Lower leg skin (tissue), 4 donors: ENCODE results near the gene PPP1R12B. TPM values are rescaled to one million over a fixed set of nuclear protein-coding genes. Genes with fewer than 3 reads are reported as not detected.
"Not testable (repeated sequence)": the region's sequence is repeated elsewhere in the genome, so short reads cannot be mapped to it uniquely, and the experiment has no call there.

ENCODE experiments used
- DNase-seq, 2 donors: peaks; one replicate each; pipeline ENCODE4 v3.0.0-alpha.2; 2019; ENCODE audit warnings: low spot score in 2 of 2
- H3K4me3 ChIP-seq: fragments of 200-600 bp; sonication (generic); 2 replicates; pipeline ENCODE4 v1.5.1; 2017; ENCODE audit warnings: mild to moderate bottlenecking, low read depth; ENCODE audit not compliant: poor library complexity, severe bottlenecking
- CTCF ChIP-seq, 3 donors: fragments of 450-650 bp; IDR thresholded peaks; one replicate each; pipeline ENCODE4 v1.5.1; 2016; ENCODE audit warnings: antibody characterized with exemption in 3 of 3, mild to moderate bottlenecking in 3 of 3, moderate library complexity in 2 of 3
- POLR2A ChIP-seq, 2 donors: fragments of 450-650 bp; IDR thresholded peaks; one replicate each; pipeline ENCODE4 v1.6.1; 2016 to 2017; ENCODE audit warnings: antibody characterized with exemption in 2 of 2, mild to moderate bottlenecking in 1 of 2, moderate library complexity in 1 of 2
- WGBS, 2 donors: methylation state at CpG; one replicate each; pipeline ENCODE4 v1.1.5; 2018; 5-methylcytosine and 5-hydroxymethylcytosine counted together
- intact Hi-C: fragments of 100-400 bp; cut with DNase I; formaldehyde crosslinking; loops from one replicate; pipeline ENCODE4 v1.15.0; 2023; ENCODE audit warnings: low total_unique reads
- total RNA-seq, 4 donors: library from RNA; depleted of rRNA; stranded (reverse); fragments of >200 nt; gene quantifications; one replicate each; pipeline ENCODE4 v1.1.0, GENCODE V29; 2016

The PPP1R12B gene
- total RNA-seq, 4 donors from 2014 or later, result 14.6 to 50.8 (median 30.6) TPM

GRCh38 chr1:202434059-202434458, 85.6 kb downstream of the PPP1R12B start:
- no peak for DNase-seq

GRCh38 chr1:202438393-202439174, 90.1 kb downstream of the PPP1R12B start:
- WGBS, 2 donors, result 96 to 98% methylated on average over 36 to 37 of the region's 37 CpGs
- intact Hi-C loops, result no loop called here
- DNase-seq, result no peak
- no peak overlapping the region for H3K4me3 ChIP-seq
- no peak for TF ChIP-seq CTCF (IDR thresholded peaks at IDR 0.05)
- no peak for TF ChIP-seq POLR2A (IDR thresholded peaks at IDR 0.05)

More at GRCh38 chr1:202434059-202434458, 85.6 kb downstream of the PPP1R12B start:
- intact Hi-C loops, result no loop called here
- no peak overlapping the region for H3K4me3 ChIP-seq
- no peak for TF ChIP-seq CTCF (IDR thresholded peaks at IDR 0.05)
- no peak for TF ChIP-seq POLR2A (IDR thresholded peaks at IDR 0.05)

- TF ChIP-seq CTCF (IDR thresholded peaks at IDR 0.05), result no peak
- TF ChIP-seq POLR2A (IDR thresholded peaks at IDR 0.05), result no peak
- DNase-seq, result no peak
- intact Hi-C loops, result no loop called here
- no peak overlapping the region for H3K4me3 ChIP-seq
- 88 to 95% methylated on average over 13 to 14 of the region's 14 CpGs for WGBS, 2 donors
Observed at GRCh38 chr1:202439308-202439707, 90.8 kb downstream of the PPP1R12B start.

GRCh38 chr1:202448140-202448539, 99.6 kb downstream of the PPP1R12B start:
- DNase-seq, intact Hi-C loops: not testable (repeated sequence)
- 76 to 87% methylated on average over 2 of the region's 2 CpGs for WGBS, 2 donors

GRCh38 chr1:202451641-202452040, 103.1 kb downstream of the PPP1R12B start:
- intact Hi-C loops, H3K4me3 ChIP-seq, DNase-seq: not testable (repeated sequence)
- WGBS, 2 donors, result 97 to 98% methylated on average over 9 to 11 of the region's 26 CpGs

More at GRCh38 chr1:202448140-202448539, 99.6 kb downstream of the PPP1R12B start:
- H3K4me3 ChIP-seq, result not testable (repeated sequence)

- intact Hi-C loops, result no loop called here
- WGBS, 2 donors, result 97 to 98% methylated on average over 4 of the region's 4 CpGs
- no peak for TF ChIP-seq CTCF (IDR thresholded peaks at IDR 0.05)
Observed at GRCh38 chr1:202452508-202452907, 104.0 kb downstream of the PPP1R12B start.

GRCh38 chr1:202456372-202457169, 108.1 kb downstream of the PPP1R12B start:
- WGBS, 2 donors, result 72 to 75% methylated on average over 5 of the region's 5 CpGs
- intact Hi-C loops, H3K4me3 ChIP-seq, DNase-seq: not testable (repeated sequence)

More at GRCh38 chr1:202452508-202452907, 104.0 kb downstream of the PPP1R12B start:
- no peak for DNase-seq
- H3K4me3 ChIP-seq, result no peak overlapping the region

GRCh38 chr1:202458651-202459050, 110.2 kb downstream of the PPP1R12B start:
- H3K4me3 ChIP-seq, DNase-seq, intact Hi-C loops: not testable (repeated sequence)

GRCh38 chr1:202459470-202460142, 111.1 kb downstream of the PPP1R12B start:
- H3K4me3 ChIP-seq, intact Hi-C loops, DNase-seq: not testable (repeated sequence)

GRCh38 chr1:202460143-202460495, 111.6 kb downstream of the PPP1R12B start:
- H3K4me3 ChIP-seq, DNase-seq, intact Hi-C loops: not testable (repeated sequence)
